GM21786 (cell line): ENCODE results near the gene ENKUR.

Source experiments
- ATAC-seq: cut with Tn5 transposase; IDR thresholded peaks from one replicate; pipeline ENCODE4 v1.9.1; 2021; ENCODE audit not compliant: unreplicated experiment

ENKUR gene

DNA sequence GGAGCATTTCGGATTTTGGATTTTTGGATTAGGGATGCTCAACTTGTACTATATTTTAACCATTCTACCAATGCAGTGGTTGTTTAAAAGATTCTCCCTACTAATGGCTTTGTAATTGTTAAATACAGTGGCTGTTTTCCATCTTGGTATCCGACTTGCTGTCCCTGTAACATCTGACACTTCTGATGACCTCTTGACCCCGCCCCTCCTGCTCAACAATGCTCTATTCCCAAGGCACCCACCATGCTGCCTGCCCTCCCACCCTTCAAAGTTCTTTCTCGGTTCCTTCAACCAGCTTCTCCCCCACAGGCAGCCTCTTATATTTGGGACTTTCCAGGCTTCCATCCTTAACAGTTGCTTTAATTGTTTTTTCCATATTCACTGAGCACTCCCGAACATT is 65.5 kb downstream of the ENKUR start:
- no peak for ATAC-seq

DNA sequence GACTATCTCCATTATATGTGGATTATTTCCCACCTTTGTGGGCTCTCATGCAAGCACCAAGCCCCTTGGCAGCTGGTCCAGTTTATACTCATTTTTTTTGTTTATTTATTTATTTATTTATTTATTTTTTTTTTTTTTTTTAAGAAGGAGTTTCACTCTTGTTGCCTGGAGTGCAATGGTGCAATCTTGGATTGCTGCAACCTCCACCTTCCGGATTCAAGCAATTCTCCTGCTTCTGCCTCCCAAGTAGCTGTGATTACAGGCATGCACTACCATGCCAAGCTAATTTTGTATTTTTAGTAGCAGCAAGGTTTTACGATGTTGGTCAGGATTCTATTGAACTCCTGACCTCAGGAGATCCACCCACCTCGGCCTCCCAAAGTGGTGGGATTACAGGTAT is 66.3 kb downstream of the ENKUR start:
- no peak for ATAC-seq

DNA sequence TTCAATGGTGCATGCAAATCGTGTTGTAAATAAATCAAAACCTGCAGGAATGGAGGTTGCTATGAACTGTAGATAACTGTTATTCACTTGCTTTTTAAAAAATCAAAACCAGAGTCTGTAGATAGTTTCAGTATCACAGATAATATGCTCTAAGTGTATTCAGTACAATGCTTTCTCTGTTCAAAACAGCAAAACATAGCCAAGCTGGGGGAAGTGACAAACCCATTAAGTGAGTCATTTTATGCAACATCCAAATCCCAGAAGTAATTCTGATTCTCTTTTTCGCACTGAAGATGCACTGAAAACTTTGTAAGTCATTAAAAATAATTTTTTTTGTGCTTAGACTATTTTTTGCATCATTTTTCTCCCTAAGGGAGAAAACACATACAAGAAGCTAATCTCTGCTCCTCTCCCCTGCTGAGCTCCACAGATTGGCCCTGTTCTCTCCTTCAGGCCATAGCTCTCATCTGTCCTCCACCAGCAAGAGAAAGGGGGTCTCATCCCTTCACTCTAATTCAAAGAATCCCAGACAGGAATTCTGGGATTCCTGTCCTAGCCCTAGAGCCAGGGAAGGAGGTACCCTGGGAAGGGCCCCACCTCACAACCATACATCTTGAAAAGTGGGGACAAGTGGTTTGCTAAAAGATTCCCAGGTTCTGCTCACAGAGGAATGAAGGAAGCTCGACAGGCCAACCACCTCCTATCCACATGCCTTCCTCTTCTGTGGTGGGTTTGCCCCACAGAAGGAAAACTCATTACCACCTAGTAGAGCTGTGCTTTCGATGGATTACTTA is 68.5 kb downstream of the ENKUR start:
- peak; percentile 81 for ATAC-seq

DNA sequence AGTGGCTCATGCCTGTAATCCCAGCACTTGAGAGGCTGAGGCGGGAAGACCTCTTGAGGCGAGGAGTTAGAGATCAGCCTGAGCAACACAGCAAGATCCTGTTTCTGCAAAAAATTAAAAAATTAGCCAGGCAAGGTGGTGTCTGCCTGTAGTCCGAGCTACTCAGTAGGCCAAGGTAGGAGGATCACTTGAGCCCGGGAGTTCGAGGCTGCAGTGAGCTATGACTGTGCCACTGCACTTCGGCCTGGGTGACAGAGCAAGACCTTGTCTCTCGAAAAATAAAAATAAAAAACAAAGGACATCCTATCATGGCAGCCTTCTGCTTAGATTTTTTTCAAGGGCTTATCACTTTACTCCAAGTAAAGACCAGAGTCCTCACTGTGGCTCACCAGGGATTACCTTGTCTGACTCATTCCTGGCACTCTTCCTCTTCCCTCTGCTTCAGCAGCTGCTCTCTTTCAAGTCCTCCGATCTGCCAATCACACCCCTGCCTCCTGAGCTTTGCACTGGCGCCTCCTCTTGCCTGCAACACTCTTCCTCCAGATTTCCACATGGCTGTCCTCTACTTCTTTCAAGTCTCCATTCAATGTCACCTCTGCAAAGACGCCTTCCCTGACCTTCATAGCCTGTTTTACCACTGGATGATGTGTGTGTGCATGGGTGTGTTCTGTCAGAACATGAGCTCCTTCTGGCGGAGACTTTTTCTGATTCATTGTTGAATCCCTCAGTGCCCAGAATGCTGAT is 71.3 kb downstream of the ENKUR start:
- ATAC-seq, result no peak

DNA sequence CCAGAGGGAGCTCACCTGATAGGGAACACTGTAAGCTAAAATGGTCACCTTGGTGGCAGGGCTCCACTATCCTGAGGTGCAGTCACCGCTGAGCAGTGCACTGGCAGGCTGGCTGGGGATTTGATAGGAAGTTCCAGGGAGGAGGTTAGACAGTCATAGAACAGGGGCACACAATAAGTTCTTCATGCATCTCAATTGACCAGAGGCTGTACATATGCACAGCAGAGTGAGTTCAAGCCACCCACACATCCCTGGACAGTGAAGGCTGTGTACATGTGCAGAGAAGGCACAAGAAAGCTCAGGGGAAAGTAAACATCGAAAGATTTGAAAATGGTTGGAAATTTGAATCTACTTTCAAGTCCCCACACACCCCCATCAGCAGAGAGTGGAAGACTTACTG is 77.4 kb downstream of the ENKUR start:
- ATAC-seq, result no peak

DNA sequence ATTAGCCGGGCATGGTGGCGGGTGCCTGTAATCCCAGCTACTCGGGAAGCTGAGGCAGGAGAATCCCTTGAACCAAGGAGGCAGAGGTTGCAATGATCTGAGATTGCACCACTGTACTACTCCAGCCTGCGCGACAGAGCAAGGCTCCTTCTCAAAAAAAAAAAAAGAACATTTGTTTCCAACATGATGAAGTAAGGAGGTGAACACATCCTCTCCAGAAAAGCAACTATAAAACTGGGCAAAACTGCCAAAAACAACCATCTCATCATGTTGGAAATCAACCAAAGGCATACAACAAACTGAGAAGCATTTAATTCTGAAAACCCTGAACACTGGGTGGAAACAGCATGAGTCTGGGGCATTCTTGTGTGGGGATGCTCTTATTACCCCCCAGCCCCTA is 77.9 kb downstream of the ENKUR start:
- no peak for ATAC-seq

DNA sequence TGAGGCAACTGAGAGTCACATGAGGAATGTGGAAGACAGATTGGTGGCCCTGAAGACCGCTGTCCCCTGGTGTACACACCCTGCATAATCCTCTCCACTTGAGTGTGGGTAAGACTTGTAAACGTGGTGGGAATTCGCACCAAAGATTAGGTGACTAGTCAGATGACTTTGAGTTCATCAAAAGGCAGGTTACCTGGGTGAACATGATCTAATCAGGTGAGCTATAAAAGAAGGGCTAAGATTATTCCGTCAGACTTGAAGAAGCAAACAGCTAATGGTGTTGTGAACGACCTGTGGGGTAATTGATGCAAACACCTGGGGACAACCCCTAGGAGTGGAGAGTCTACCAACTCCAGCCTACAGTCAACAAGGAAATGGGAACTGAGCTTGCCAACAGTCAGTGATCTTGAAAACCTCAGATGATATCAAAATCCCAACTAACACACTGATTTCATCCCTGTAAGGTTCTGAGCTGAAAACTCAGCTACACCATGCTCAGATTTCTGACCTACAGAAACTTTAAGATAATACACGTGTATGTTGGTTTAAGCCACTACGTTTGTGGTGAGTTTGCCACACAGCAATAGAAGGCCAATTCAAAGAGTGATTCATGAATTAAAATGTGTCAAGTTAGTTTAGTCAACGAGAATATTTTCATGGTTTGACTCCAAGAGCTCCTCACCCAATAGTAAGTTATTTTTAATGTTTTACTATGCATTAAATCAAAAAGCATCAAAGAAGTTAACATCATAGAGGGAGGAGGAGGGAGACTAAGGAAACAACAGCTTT is 80.3 kb downstream of the ENKUR start:
- no peak for ATAC-seq
